GM12878 (cell line): ENCODE results near the gene FERMT3. TPM values are rescaled to one million over a fixed set of nuclear protein-coding genes. Genes with fewer than 3 reads are reported as not detected.

Source experiments
- BACH1 ChIP-seq: fragments of 450-650 bp; IDR thresholded peaks from 2 replicates; pipeline ENCODE4 v1.6.1; 2017; ENCODE audit warnings: mild to moderate bottlenecking, borderline replicate concordance
- BCL11A ChIP-seq: IDR thresholded peaks from 2 replicates; pipeline ENCODE4 v1.6.1; 2011; ENCODE audit warnings: low read depth, low read length
- BHLHE40 ChIP-seq, 2 experiments: fragments of 450-650 bp in 1 of 2; IDR thresholded peaks; 2 replicates each; pipeline ENCODE4 v1.6.1; 2011 to 2017; ENCODE audit warnings: low read depth in 2 of 2, borderline replicate concordance in 1 of 2, improper control_type of control experiment in 1 of 2, low read length in 1 of 2, mild to moderate bottlenecking in 1 of 2
- CEBPZ ChIP-seq: fragments of 150-350 bp; IDR thresholded peaks from 2 replicates; pipeline ENCODE4 v1.6.1; 2016; ENCODE audit warnings: low read depth, low read length
- CREB1 ChIP-seq: IDR thresholded peaks from 2 replicates; pipeline ENCODE4 v1.6.1; 2012; ENCODE audit warnings: low read depth, mild to moderate bottlenecking, inconsistent platforms
- EGR1 ChIP-seq, 2 experiments: IDR thresholded peaks; 1 replicate in 1 of 2; 2 replicates in 1 of 2; pipeline ENCODE4 v1.6.1; 2011 to 2012; ENCODE audit warnings: low read depth in 2 of 2, low read length in 2 of 2, borderline replicate concordance in 1 of 2, mild to moderate bottlenecking in 1 of 2, moderate library complexity in 1 of 2
- ESRRA ChIP-seq: IDR thresholded peaks from 2 replicates; pipeline ENCODE4 v1.6.1; 2012; ENCODE audit warnings: mild to moderate bottlenecking, low read length, improper control_type of control experiment
- GABPA ChIP-seq: IDR thresholded peaks from 2 replicates; pipeline ENCODE4 v1.6.1; 2014; ENCODE audit warnings: antibody characterized with exemption, low read depth, mild to moderate bottlenecking, inconsistent platforms
- GATAD2B ChIP-seq: fragments of 450-650 bp; conservative IDR thresholded peaks from 2 replicates; pipeline ENCODE4 v1.6.1; 2017; ENCODE audit warnings: low read depth, mild to moderate bottlenecking, moderate library complexity
- IKZF1 ChIP-seq: fragments of 450-650 bp; conservative IDR thresholded peaks from 2 replicates; pipeline ENCODE4 v1.6.1; 2017; ENCODE audit warnings: antibody characterized with exemption, mild to moderate bottlenecking
- JUNB ChIP-seq: IDR thresholded peaks from 2 replicates; pipeline ENCODE4 v1.6.1; 2016; ENCODE audit warnings: antibody characterized with exemption, mild to moderate bottlenecking
- KLF5 ChIP-seq: fragments of 450-650 bp; IDR thresholded peaks from 2 replicates; pipeline ENCODE4 v1.6.1; 2014; ENCODE audit warnings: mild to moderate bottlenecking; ENCODE audit not compliant: partially characterized antibody
- MLLT1 ChIP-seq: fragments of 450-650 bp; IDR thresholded peaks from 2 replicates; pipeline ENCODE4 v1.6.1; 2016; ENCODE audit warnings: mild to moderate bottlenecking
- NKRF ChIP-seq: fragments of 450-650 bp; conservative IDR thresholded peaks from 2 replicates; pipeline ENCODE4 v1.6.1; 2017; ENCODE audit warnings: mild to moderate bottlenecking, moderate library complexity
- NR2C1 ChIP-seq: fragments of 450-650 bp; IDR thresholded peaks from 2 replicates; pipeline ENCODE4 v1.6.1; 2017; ENCODE audit warnings: antibody characterized with exemption, mild to moderate bottlenecking, moderate library complexity
- NRF1 ChIP-seq: conservative IDR thresholded peaks from 2 replicates; pipeline ENCODE4 v1.6.1; 2011; ENCODE audit warnings: mild to moderate bottlenecking, low read depth, low read length, improper control_type of control experiment
- POLR2AphosphoS5 ChIP-seq: IDR thresholded peaks from 2 replicates; pipeline ENCODE4 v1.6.1; 2011; ENCODE audit warnings: mild to moderate bottlenecking, low read length, inconsistent platforms
- RAD21 ChIP-seq: IDR thresholded peaks from 2 replicates; pipeline ENCODE4 v1.6.1; 2011; ENCODE audit warnings: mild to moderate bottlenecking, low read depth, low read length, moderate library complexity; ENCODE audit not compliant: insufficient read depth
- RAD51 ChIP-seq: fragments of 450-650 bp; IDR thresholded peaks from 2 replicates; pipeline ENCODE4 v1.6.1; 2016; ENCODE audit warnings: moderate library complexity, mild to moderate bottlenecking, inconsistent platforms
- SIX5 ChIP-seq: IDR thresholded peaks from 2 replicates; pipeline ENCODE4 v1.6.1; 2011; ENCODE audit warnings: mild to moderate bottlenecking, low read depth, low read length, moderate library complexity; ENCODE audit not compliant: severe bottlenecking
- SMARCA5 ChIP-seq: fragments of 450-650 bp; IDR thresholded peaks from 2 replicates; pipeline ENCODE4 v1.6.1; 2017; ENCODE audit warnings: mild to moderate bottlenecking
- SP1 ChIP-seq: IDR thresholded peaks from one replicate; pipeline ENCODE4 v1.6.1; 2011; ENCODE audit warnings: low read depth, low read length
- SUPT20H ChIP-seq: IDR thresholded peaks from 2 replicates; pipeline ENCODE4 v1.6.1; 2011; ENCODE audit warnings: low read depth, mild to moderate bottlenecking, low read length, moderate library complexity, borderline replicate concordance; ENCODE audit not compliant: control insufficient read depth
- ZNF384 ChIP-seq: IDR thresholded peaks from 2 replicates; pipeline ENCODE4 v1.6.1; 2012; ENCODE audit warnings: low read depth, mild to moderate bottlenecking, low read length, improper control_type of control experiment, borderline replicate concordance
- ZNF622 ChIP-seq: fragments of 450-650 bp; IDR thresholded peaks from 2 replicates; pipeline ENCODE4 v1.6.1; 2017; ENCODE audit warnings: mild to moderate bottlenecking, inconsistent platforms
- polyA plus RNA-seq, 11 experiments: library from polyadenylated mRNA; depleted of rRNA in 4 of 11; unstranded in 6 of 11; stranded (reverse) in 5 of 11; fragments of >200 nt; fragmentation: Nextera tagmentation in 4 of 11; fragmentation: Illumina TruSeq in 1 of 11; extraction: Ambion mirVana in 4 of 11; extraction: Trizol in 1 of 11; gene quantifications; 1 replicate in 1 of 11; 2 replicates in 10 of 11; pipeline versions ENCODE4 v1.2.1 to v1.2.3, GENCODE V29; 2011 to 2016; ENCODE audit warnings: inconsistent platforms in 2 of 11, missing spikeins in 2 of 11, low read depth in 1 of 11
- total RNA-seq, 4 experiments: library from RNA; depleted of rRNA in 3 of 4; stranded (reverse); fragments of >200 nt in 3 of 4; fragmentation: Illumina TruSeq in 1 of 4; extraction: Trizol in 1 of 4; gene quantifications; 2 replicates each; pipeline versions ENCODE4 v1.2.1 to v1.2.3, GENCODE V29; 2013 to 2021

FERMT3 gene
- total and polyA plus RNA-seq, 10 of the 15 experiments (the other 5 are each of a cell fraction or from before 2014, with no cell fraction given), result 2.0 to 211 (median 114) TPM

- TF ChIP-seq CEBPZ, result no peak
- TF ChIP-seq BCL11A, result no peak
- no peak for TF ChIP-seq SMARCA5
- no peak for TF ChIP-seq GABPA
- no peak for TF ChIP-seq SUPT20H
- TF ChIP-seq ZNF384, result no peak
- no peak for TF ChIP-seq CREB1
- TF ChIP-seq EGR1 (IDR thresholded peaks at IDR 0.05; ENCODE audit: borderline replicate concordance in 1 of 2, low read depth in 2 of 2, low read length in 2 of 2), result peak in 1 of 2 experiments; percentile 40; a peak in 1 of 3 replicates
- peak; percentile 42; the same call in 1 of the 2 replicates for TF ChIP-seq BACH1
- TF ChIP-seq GATAD2B, result peak; percentile 75; the same call in 1 of the 2 replicates
- no peak for TF ChIP-seq POLR2AphosphoS5
- TF ChIP-seq MLLT1, result 0 out of 2 replicates have a peak, but pooled peaks have one; percentile 21
- no peak for TF ChIP-seq RAD51
- TF ChIP-seq RAD21, result peak; percentile 29
- TF ChIP-seq SIX5, result no peak
- TF ChIP-seq NKRF, result 0 out of 2 replicates have a peak, but pooled peaks have one; percentile 56
- no peak for TF ChIP-seq JUNB
- peak; percentile 21 to 26; a peak in 1 of 4 replicates for TF ChIP-seq BHLHE40 (IDR thresholded peaks at IDR 0.05; ENCODE audit: borderline replicate concordance in 1 of 2, low read depth in 2 of 2, low read length in 1 of 2)
- TF ChIP-seq IKZF1, result peak; percentile 29
- no peak for TF ChIP-seq KLF5
- TF ChIP-seq SP1, result peak; percentile 47
- TF ChIP-seq ZNF622, result no peak
- 0 out of 2 replicates have a peak, but pooled peaks have one; percentile 34 for TF ChIP-seq NR2C1
- no peak for TF ChIP-seq ESRRA
- TF ChIP-seq NRF1, result no peak
These were observed 44.7 kb downstream of the FERMT3 start, which contains the start of gene PLCB3 (continued) for GRCh38 chr11:64251016-64251752.
